HAP-1 (cell line): ENCODE measurements around the gene EPB41L3.

Experiments used
- DNase-seq, 2 experiments: peaks; one replicate each; pipeline ENCODE4 v3.0.0-alpha.2; 2016 to 2020; ENCODE audit warnings: low spot score in 2 of 2
- H3K27me3 ChIP-seq: fragments of 250-450 bp; sonication (Bioruptor Pico); 2 replicates; pipeline ENCODE4 v1.5.1; 2020; ENCODE audit warnings: low read depth, mild to moderate bottlenecking, moderate library complexity
- H3K36me3 ChIP-seq: fragments of 250-450 bp; sonication (Bioruptor Pico); replicated peaks from 2 replicates; pipeline ENCODE4 v1.5.1; 2020; ENCODE audit warnings: mild to moderate bottlenecking
- H3K4me1 ChIP-seq: fragments of 250-450 bp; sonication (Bioruptor Pico); 2 replicates; pipeline ENCODE4 v1.5.1; 2020; ENCODE audit warnings: mild to moderate bottlenecking
- H3K4me3 ChIP-seq: fragments of 250-450 bp; sonication (Bioruptor Pico); 2 replicates; pipeline ENCODE4 v1.5.1; 2020; ENCODE audit warnings: mild to moderate bottlenecking, moderate library complexity
- H3K9me3 ChIP-seq: fragments of 250-450 bp; sonication (Bioruptor Pico); 2 replicates; pipeline ENCODE4 v1.5.1; 2020; ENCODE audit warnings: mild to moderate bottlenecking, moderate library complexity
- in situ Hi-C: fragments of 300-500 bp; cut with MboI; formaldehyde crosslinking; loops from 3 replicates; pipeline ENCODE4 v1.14.3; 2020; ENCODE audit warnings: low sequenced_read_pairs, inconsistent platforms, mixed read lengths

The EPB41L3 gene

DNA sequence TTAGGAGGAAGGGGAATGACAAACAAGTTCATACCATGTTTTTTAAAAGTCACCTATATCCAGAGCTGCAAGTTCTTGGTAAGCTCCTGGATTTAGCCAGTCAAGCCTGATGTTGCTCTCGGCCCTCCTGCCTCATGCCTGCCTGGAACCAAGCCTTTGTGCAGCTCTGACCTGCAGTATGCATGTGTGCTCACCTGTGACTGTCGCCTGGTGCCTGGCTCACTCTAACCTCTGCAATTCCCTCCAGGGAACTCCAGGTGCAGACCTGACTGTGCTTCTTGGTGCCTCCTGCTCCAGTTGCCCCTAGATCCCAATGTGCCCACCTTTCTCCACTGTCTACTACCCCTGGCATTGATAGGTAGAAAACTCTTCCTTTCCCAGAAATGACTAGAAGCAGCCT is 163.2 kb downstream of the EPB41L3 start:
- no peaks in the 10 kb centered on the region for H3K4me1 ChIP-seq

DNA sequence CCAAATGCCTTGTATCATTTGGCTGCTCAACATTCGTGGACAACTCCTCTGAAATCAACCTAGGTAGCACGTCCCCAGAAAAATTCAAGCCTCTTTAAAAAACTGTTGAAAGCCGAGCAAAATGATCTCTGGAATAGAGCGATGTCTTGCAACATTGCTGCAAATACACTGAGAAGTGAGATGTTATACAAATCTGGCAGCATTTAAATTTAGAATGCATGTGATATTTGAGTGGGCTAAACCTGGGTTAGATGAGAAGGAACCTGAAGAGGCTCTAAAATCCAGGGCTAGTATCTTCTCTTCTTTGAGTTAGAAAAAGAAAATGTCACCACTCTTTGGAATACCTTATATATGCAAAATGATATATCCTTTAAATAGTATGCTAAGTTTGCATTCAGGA is 166.8 kb downstream of the EPB41L3 start:
- no peak for DNase-seq
- no peaks in the 10 kb centered on the region for H3K27me3 ChIP-seq
- no peaks in the 10 kb centered on the region for H3K9me3 ChIP-seq
- in situ Hi-C loops, result no loop called here
- H3K36me3 ChIP-seq, result no peaks in the 10 kb centered on the region
- H3K4me3 ChIP-seq, result no peak overlapping the region
- H3K4me1 ChIP-seq, result no peaks in the 10 kb centered on the region

More for the DNA sequence above, 163.2 kb downstream of the EPB41L3 start:
- in situ Hi-C loops, result no loop called here
- H3K4me3 ChIP-seq, result no peak overlapping the region
- no peaks in the 10 kb centered on the region for H3K9me3 ChIP-seq
- no peaks in the 10 kb centered on the region for H3K27me3 ChIP-seq
- no peaks in the 10 kb centered on the region for H3K36me3 ChIP-seq
- no peak for DNase-seq

DNA sequence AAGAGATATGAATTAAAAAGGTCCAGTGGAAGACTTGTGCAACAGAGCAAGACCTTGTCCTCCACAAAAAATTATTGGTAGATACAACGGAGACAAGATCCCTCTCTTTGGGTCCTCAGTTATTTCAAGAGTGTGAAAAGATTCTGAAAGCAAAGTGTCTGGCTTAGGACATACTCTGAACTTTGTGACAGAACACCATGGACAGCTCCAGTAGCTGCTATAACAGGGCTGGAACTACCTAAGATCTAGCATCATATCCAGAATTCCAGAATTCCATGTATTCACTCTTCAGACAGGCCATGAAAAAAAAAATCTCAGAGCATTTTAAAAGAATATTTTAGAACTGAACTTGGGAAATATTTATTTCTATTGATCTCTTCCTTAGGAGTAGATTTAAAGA is 173.5 kb downstream of the EPB41L3 start:
- no peak for DNase-seq
- Histone ChIP-seq H3K9me3 (no peaks in the 10 kb centered on the region), H3K4me3 (no peak overlapping the region), H3K36me3 (no peaks in the 10 kb centered on the region), H3K4me1 (no peaks in the 10 kb centered on the region), H3K27me3 (no peaks in the 10 kb centered on the region)
- in situ Hi-C loops, result no loop called here

- DNase-seq, result no peak
- Histone ChIP-seq H3K4me3 (no peak overlapping the region), H3K27me3 (no peaks in the 10 kb centered on the region), H3K9me3 (no peaks in the 10 kb centered on the region), H3K36me3 (no peaks in the 10 kb centered on the region), H3K4me1 (no peaks in the 10 kb centered on the region)
- in situ Hi-C loops, result no loop called here
These were observed 174.3 kb downstream of the EPB41L3 start for GRCh38 chr18:5369513-5369912.

DNA sequence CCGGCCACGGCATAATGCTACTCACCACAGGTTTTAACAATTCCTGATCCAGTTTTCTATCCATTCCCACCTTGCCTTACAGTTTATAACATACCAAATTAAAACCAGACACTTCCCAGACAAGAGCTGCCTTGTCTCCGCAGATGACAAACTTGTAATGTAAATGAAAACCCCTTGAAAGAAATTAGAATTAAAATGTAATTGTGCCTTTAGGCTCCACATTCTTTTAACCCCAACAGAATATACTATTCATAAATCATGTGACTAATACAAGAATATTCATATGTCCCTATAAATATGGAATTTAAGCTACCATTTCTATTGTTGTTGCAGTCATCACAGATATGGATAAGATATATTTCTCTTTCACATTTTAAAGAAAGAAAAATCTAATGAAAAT is 178.4 kb downstream of the EPB41L3 start:
- H3K27me3 ChIP-seq, result 0 out of 2 replicates have a peak, but pooled peaks cover 2% of the 10 kb centered on the region
- H3K4me3 ChIP-seq, result no peak overlapping the region
- H3K36me3 ChIP-seq, result no peaks in the 10 kb centered on the region
- in situ Hi-C loops, result no loop called here
- no peak for DNase-seq
- H3K4me1 ChIP-seq, result no peaks in the 10 kb centered on the region
- no peaks in the 10 kb centered on the region for H3K9me3 ChIP-seq

DNA sequence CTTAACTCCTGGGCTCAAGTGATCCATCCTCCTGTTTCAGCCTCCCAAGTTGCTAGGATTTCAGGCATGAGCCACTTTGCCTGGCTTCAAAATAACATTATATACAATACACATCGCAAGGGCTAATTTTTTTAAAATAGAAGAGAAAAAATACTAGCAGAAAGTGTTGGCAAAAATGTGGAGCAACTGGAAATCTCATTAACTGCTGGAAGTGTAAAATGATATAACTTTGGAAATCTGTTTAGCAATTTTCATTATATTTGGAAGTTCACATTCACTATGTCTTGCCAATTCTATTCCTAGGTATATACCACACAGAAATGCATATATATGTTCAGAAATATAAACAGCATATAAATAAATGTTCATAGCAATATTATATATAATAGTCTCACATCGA is 193.2 kb downstream of the EPB41L3 start:
- H3K9me3 ChIP-seq, result no peaks in the 10 kb centered on the region
- no peaks in the 10 kb centered on the region for H3K4me1 ChIP-seq
- in situ Hi-C loops, result no loop called here
- no peak overlapping the region for H3K4me3 ChIP-seq
- H3K27me3 ChIP-seq, result no peaks in the 10 kb centered on the region
- no peaks in the 10 kb centered on the region for H3K36me3 ChIP-seq
- DNase-seq, result no peak
